Trophoblast cell (in vitro differentiated cells and primary cell): ENCODE measurements around the gene BMPER.

ENCODE experiments used
- DNase-seq, 2 donors: peaks; one replicate each; pipeline ENCODE4 v3.0.0-alpha.2; 2016
- H2AFZ ChIP-seq: 2 replicates; pipeline ENCODE4 v1.6.1; 2013; ENCODE audit warnings: low read length, moderate library complexity, mild to moderate bottlenecking; ENCODE audit not compliant: insufficient read depth, poor library complexity
- H2AK5ac ChIP-seq: 2 replicates; pipeline ENCODE4 v1.6.1; 2013; ENCODE audit warnings: mild to moderate bottlenecking, low read length
- H2BK120ac ChIP-seq: 2 replicates; pipeline ENCODE4 v1.6.1; 2013; ENCODE audit warnings: low read length, mild to moderate bottlenecking, moderate library complexity; ENCODE audit not compliant: insufficient read depth, poor library complexity
- H2BK12ac ChIP-seq: 2 replicates; pipeline ENCODE4 v1.6.1; 2013; ENCODE audit warnings: mild to moderate bottlenecking, low read length, moderate library complexity
- H2BK5ac ChIP-seq: 2 replicates; pipeline ENCODE4 v1.6.1; 2013; ENCODE audit warnings: low read length, low read depth, moderate library complexity, mild to moderate bottlenecking; ENCODE audit not compliant: poor library complexity
- H3K14ac ChIP-seq: 2 replicates; pipeline ENCODE4 v1.6.1; 2013; ENCODE audit warnings: mild to moderate bottlenecking, low read length
- H3K18ac ChIP-seq: 2 replicates; pipeline ENCODE4 v1.6.1; 2013; ENCODE audit warnings: mild to moderate bottlenecking, low read length
- H3K23ac ChIP-seq: 2 replicates; pipeline ENCODE4 v1.6.1; 2013; ENCODE audit warnings: low read length
- H3K27ac ChIP-seq: 2 replicates; pipeline ENCODE4 v1.5.1; 2013; ENCODE audit warnings: low read depth, mild to moderate bottlenecking, inconsistent platforms, low read length, moderate library complexity
- H3K27me3 ChIP-seq: 2 replicates; pipeline ENCODE4 v1.6.1; 2013; ENCODE audit warnings: inconsistent platforms, mild to moderate bottlenecking, low read length, moderate library complexity; ENCODE audit not compliant: insufficient read depth
- H3K36me3 ChIP-seq, 2 experiments: 1 replicate in 1 of 2; 2 replicates in 1 of 2; pipeline ENCODE4 v1.6.1; 2013; ENCODE audit warnings: low read length in 2 of 2, mild to moderate bottlenecking in 2 of 2, moderate library complexity in 1 of 2; ENCODE audit not compliant: insufficient read depth in 2 of 2, control insufficient read depth in 1 of 2
- H3K4ac ChIP-seq: 2 replicates; pipeline ENCODE4 v1.6.1; 2013; ENCODE audit warnings: low read depth, mild to moderate bottlenecking, low read length, moderate library complexity
- H3K4me1 ChIP-seq, 2 experiments: 1 replicate in 1 of 2; 2 replicates in 1 of 2; pipeline ENCODE4 v1.6.1; 2013; ENCODE audit warnings: low read length in 2 of 2, mild to moderate bottlenecking in 2 of 2, moderate library complexity in 1 of 2; ENCODE audit not compliant: insufficient read depth in 2 of 2, control insufficient read depth in 1 of 2
- H3K4me2 ChIP-seq: 2 replicates; pipeline ENCODE4 v1.6.1; 2013; ENCODE audit warnings: inconsistent platforms, mild to moderate bottlenecking, low read length, moderate library complexity
- H3K4me3 ChIP-seq: 2 replicates; pipeline ENCODE4 v1.5.1; 2013; ENCODE audit warnings: mild to moderate bottlenecking, low read depth, low read length, inconsistent platforms
- H3K79me1 ChIP-seq: one replicate; pipeline ENCODE4 v1.6.1; 2013; ENCODE audit warnings: low read length
- H3K79me2 ChIP-seq: 2 replicates; pipeline ENCODE4 v1.6.1; 2013; ENCODE audit warnings: low read length, mild to moderate bottlenecking; ENCODE audit not compliant: control insufficient read depth, insufficient read depth, poor library complexity
- H3K9ac ChIP-seq: 2 replicates; pipeline ENCODE4 v1.6.1; 2013; ENCODE audit warnings: mild to moderate bottlenecking, low read length
- H3K9me3 ChIP-seq: 2 replicates; pipeline ENCODE4 v1.6.1; 2013; ENCODE audit warnings: low read depth, mild to moderate bottlenecking, control low read depth, inconsistent platforms, low read length; ENCODE audit not compliant: insufficient read depth
- H4K12ac ChIP-seq: 2 replicates; pipeline ENCODE4 v1.6.1; 2013; ENCODE audit warnings: low read depth, mild to moderate bottlenecking, low read length, moderate library complexity
- H4K8ac ChIP-seq: 2 replicates; pipeline ENCODE4 v1.6.1; 2013; ENCODE audit warnings: low read depth, mild to moderate bottlenecking, low read length, moderate library complexity
- H4K91ac ChIP-seq: one replicate; pipeline ENCODE4 v1.6.1; 2013; ENCODE audit warnings: low read depth, mild to moderate bottlenecking, low read length, moderate library complexity
- WGBS: extraction: QIAGEN DNeasy Blood & Tissue Kit; methylation state at CpG from one replicate; pipeline ENCODE4 v1.1.7; 2013; ENCODE audit warnings: missing lambda C conversion rate; ENCODE audit not compliant: insufficient read length, insufficient coverage; ENCODE audit errors: extremely low coverage; 5-methylcytosine and 5-hydroxymethylcytosine counted together

BMPER gene

DNA sequence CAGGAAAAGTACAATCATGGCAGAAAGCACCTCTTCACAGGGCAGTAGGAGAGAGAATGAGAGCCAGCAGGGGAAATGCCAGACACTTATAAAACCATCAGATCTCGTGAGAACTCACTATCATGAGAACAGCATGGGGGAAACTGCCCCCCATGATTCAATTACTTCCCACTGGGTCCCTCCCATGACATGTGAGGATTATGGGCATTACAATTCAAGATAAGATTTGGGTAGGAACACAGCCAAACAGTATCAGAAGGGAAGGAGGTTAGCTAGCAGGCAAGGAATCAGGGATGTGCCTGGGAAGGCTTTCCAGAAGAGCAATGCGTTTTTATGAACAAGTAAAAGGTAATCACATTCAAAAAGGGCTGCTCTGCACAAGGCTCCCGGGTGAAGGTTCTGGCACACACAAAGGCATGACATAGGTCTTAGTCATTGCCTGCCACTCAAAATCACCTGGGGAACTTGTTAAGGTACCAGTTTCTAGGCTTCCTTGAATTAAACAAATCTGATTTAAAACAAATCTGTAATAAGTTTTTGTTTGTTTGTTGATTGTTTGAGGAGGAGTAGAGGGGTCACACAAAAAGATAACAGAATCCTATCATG lies 40.9 kb downstream of the BMPER start:
- Histone ChIP-seq H3K18ac (no peak overlapping the region), H4K12ac (no peak overlapping the region), H4K8ac (no peak overlapping the region), H3K79me1 (no peaks in the 10 kb centered on the region), H3K79me2 (no peaks in the 10 kb centered on the region), H3K14ac (no peak overlapping the region), H3K4me1 (no peaks in the 10 kb centered on the region), H3K27me3 (no peaks in the 10 kb centered on the region), H3K36me3 (no peaks in the 10 kb centered on the region), H3K23ac (no peak overlapping the region), H3K4me3 (no peak overlapping the region), H2AK5ac (no peak overlapping the region), H3K4me2 (no peak overlapping the region), H3K9ac (no peak overlapping the region), H2AFZ (no peak overlapping the region), H2BK120ac (no peak overlapping the region), H4K91ac (no peak overlapping the region), H3K27ac (no peak overlapping the region), H3K9me3 (no peaks in the 10 kb centered on the region), H3K4ac (no peak overlapping the region), H2BK12ac (no peak overlapping the region), H2BK5ac (no peak overlapping the region)
- DNase-seq: no peak
- no CpG with 5 or more reads among the region's 3 CpGs for WGBS

DNA sequence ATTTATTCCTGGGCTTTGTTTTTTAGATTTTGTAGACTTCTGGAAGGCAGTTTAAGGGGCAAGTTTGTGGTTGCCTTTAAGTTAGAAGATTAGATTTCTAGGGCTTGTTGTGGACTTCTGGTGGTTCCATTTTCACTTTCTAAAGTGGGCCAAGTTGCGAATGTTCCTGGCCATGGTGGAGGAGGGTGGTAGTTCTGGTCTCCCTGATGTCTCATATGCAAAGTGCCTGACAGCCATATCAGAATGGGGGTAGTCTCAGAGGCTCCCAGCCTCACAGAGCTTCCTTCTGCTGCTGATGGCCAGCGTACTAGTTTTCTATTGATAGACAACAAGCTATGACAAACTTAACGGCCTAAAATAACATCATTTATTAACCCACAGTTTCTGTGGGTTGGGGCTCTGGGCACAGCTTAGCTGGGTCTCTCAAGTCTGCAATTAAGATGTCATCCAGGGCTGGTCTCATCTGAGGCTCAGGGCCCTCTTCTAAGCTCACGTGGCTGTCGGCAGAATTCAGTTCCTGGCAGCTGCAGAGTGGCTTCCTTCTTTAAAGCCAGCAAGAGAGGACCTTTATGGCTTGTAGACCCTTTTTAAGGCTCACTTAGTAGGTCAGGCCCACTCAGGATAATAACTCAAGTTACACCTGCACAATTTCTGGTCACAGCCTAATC lies 44.8 kb downstream of the BMPER start:
- no peak overlapping the region for H2AK5ac ChIP-seq
- no peak overlapping the region for H2BK12ac ChIP-seq
- no peak overlapping the region for H2BK120ac ChIP-seq
- no peak overlapping the region for H4K12ac ChIP-seq
- WGBS: no CpG with 5 or more reads among the region's 5 CpGs
- H3K14ac ChIP-seq: no peak overlapping the region
- H4K8ac ChIP-seq: no peak overlapping the region
- no peak overlapping the region for H2BK5ac ChIP-seq
- H3K18ac ChIP-seq: no peak overlapping the region
- H3K4me2 ChIP-seq: no peak overlapping the region
- no peak overlapping the region for H3K27ac ChIP-seq
- H3K9me3 ChIP-seq: no peaks in the 10 kb centered on the region
- no peak overlapping the region for H3K4me3 ChIP-seq
- peaks cover 3 to 5% of the 10 kb centered on the region in 2 experiments for H3K4me1 ChIP-seq
- H3K9ac ChIP-seq: no peak overlapping the region
- H3K36me3 ChIP-seq: no peaks in the 10 kb centered on the region
- no peak overlapping the region for H4K91ac ChIP-seq
- H3K23ac ChIP-seq: no peak overlapping the region
- H3K79me1 ChIP-seq: no peaks in the 10 kb centered on the region
- no peaks in the 10 kb centered on the region for H3K79me2 ChIP-seq
- H3K27me3 ChIP-seq: no peaks in the 10 kb centered on the region
- H3K4ac ChIP-seq: no peak overlapping the region
- H2AFZ ChIP-seq: no peak overlapping the region
- DNase-seq: no peak

DNA sequence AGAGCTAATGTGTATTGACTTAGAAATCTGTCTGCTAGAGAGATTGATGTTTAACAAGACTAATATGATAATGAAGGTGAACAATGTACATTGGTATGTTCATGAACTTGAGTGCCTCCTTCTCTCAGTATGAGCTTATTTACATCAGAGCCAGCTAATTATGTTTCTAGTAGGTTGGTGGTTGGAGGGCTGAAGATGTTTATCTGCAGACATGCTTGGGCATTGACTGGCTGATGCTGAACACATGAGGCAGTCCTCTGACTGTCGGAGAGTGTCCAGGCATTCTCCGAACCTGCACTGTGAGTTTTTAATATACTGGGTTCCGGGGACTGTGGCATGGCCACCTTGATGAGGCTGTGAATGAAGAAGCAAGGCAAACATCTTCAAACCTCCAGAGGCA lies 47.5 kb downstream of the BMPER start:
- Histone ChIP-seq H3K14ac (no peak overlapping the region), H3K79me2 (no peaks in the 10 kb centered on the region), H3K23ac (no peak overlapping the region), H3K9me3 (no peaks in the 10 kb centered on the region), H3K4me1 (peaks cover 3 to 5% of the 10 kb centered on the region in 2 experiments), H2BK12ac (no peak overlapping the region), H4K91ac (no peak overlapping the region), H3K27me3 (no peaks in the 10 kb centered on the region), H3K4me3 (no peak overlapping the region), H4K8ac (no peak overlapping the region), H3K9ac (no peak overlapping the region), H2AFZ (no peak overlapping the region), H3K18ac (no peak overlapping the region), H3K4me2 (no peak overlapping the region), H2BK5ac (no peak overlapping the region), H3K4ac (no peak overlapping the region), H3K36me3 (no peaks in the 10 kb centered on the region), H4K12ac (no peak overlapping the region), H2AK5ac (no peak overlapping the region), H3K79me1 (no peaks in the 10 kb centered on the region), H2BK120ac (no peak overlapping the region), H3K27ac (no peak overlapping the region)
- WGBS: no CpG with 5 or more reads among the region's 3 CpGs
- DNase-seq: peak; percentile 51 to 60

DNA sequence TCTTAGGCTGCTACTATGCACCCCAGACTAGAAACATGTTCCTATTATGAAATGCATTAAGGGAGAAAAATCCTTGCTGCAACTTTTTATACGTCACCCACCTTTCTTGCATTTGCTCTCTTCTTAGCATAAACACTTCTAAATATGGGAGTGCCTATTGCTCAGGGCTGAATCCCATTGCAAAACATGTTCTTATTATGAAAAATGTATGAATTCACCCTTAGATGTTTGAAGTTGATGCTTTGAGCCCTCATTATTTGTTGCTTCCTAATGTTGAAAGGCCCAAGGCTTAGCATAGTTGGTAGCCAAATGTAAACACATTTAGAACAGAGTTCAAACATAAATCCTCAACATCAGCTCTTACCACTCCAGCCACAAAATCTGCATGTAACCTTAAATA lies 52.8 kb downstream of the BMPER start:
- Histone ChIP-seq H3K79me1 (no peaks in the 10 kb centered on the region), H3K4me2 (no peak overlapping the region), H3K36me3 (no peaks in the 10 kb centered on the region), H3K27me3 (no peaks in the 10 kb centered on the region), H3K4ac (no peak overlapping the region), H2BK12ac (no peak overlapping the region), H3K18ac (no peak overlapping the region), H3K4me1 (peaks cover under 1 to 2% of the 10 kb centered on the region in 2 experiments), H2AK5ac (no peak overlapping the region), H3K27ac (no peak overlapping the region), H3K79me2 (no peaks in the 10 kb centered on the region), H4K91ac (no peak overlapping the region), H4K8ac (no peak overlapping the region), H3K23ac (no peak overlapping the region), H3K9ac (no peak overlapping the region), H4K12ac (no peak overlapping the region), H3K14ac (no peak overlapping the region), H2BK120ac (no peak overlapping the region), H3K9me3 (no peaks in the 10 kb centered on the region), H2AFZ (no peak overlapping the region), H2BK5ac (no peak overlapping the region), H3K4me3 (no peak overlapping the region)
- no CpG with 5 or more reads among the region's 1 CpG for WGBS
- no peak for DNase-seq
